K562 (cell line): Measurements from ENCODE around the gene MFAP3. TPM values are rescaled to one million over a fixed set of nuclear protein-coding genes. Genes with fewer than 3 reads are reported as not detected.

ENCODE experiments used
- ATAC-seq: fragments of 200-7000 bp; cut with Tn5 transposase; 3 replicates; pipeline ENCODE4 v1.9.1; 2020; ENCODE audit warnings: moderate library complexity
- BruUV-seq: library from RNA; stranded (reverse); fragments of 400-500 nt; replicated peaks from 2 replicates; lab custom pipeline; 2021; lab: Mats Ljungman, UMichigan
- CTCF ChIA-PET: fragments of 300-600 bp; formaldehyde crosslinking; extraction: SDS; loops from one replicate; lab custom pipeline; 2021; ENCODE audit warnings: low intra/inter-chr PET ratio; lab: Yijun Ruan, JAX
- POLR2A ChIA-PET: fragments of 300-600, 350-650 bp; sonication (Branson Sonifier 250); formaldehyde crosslinking; extraction: SDS; loops from one replicate; lab custom pipeline; 2021; ENCODE audit warnings: antibody characterized with exemption, inconsistent platforms; lab: Yijun Ruan, JAX
- DNase-seq, 4 experiments: peaks; one replicate each; pipeline versions ENCODE4 v3.0.0 to v3.0.0-alpha.2; 2011 to 2018; ENCODE audit warnings: low spot score in 3 of 4, mixed read lengths in 3 of 4; ENCODE audit errors: extremely low read depth in 1 of 4
- FAIRE-seq: peaks from 2 replicates; lab custom pipeline; 2011; peaks lifted over from hg19 to GRCh38; lab: Jason Lieb, UNC
- H2AFZ ChIP-seq: 2 replicates; pipeline ENCODE4 v1.6.0; 2011; ENCODE audit warnings: low read depth, low read length, control low read depth, inconsistent platforms
- H3K27ac ChIP-seq: fragments of 200-600 bp; 3 replicates; pipeline ENCODE4 v1.8.0; 2011; ENCODE audit warnings: low read depth, mild to moderate bottlenecking, control low read depth, inconsistent platforms, low read length, moderate library complexity, mixed read lengths; ENCODE audit errors: extremely low read depth
- H3K27me3 ChIP-seq, 2 experiments: fragments of 300-600 bp in 1 of 2; 2 replicates in 1 of 2; 3 replicates in 1 of 2; pipeline versions ENCODE4 v1.6.0 to v1.8.0; 2011; ENCODE audit warnings: inconsistent platforms in 2 of 2, low read length in 2 of 2, mild to moderate bottlenecking in 1 of 2, mixed read lengths in 1 of 2, moderate library complexity in 1 of 2; ENCODE audit not compliant: control insufficient read depth in 2 of 2, insufficient read depth in 2 of 2
- H3K36me3 ChIP-seq: fragments of 300-600 bp; 3 replicates; pipeline ENCODE4 v1.8.0; 2011; ENCODE audit warnings: mild to moderate bottlenecking, low read length, inconsistent platforms; ENCODE audit not compliant: control insufficient read depth, insufficient read depth
- H3K4me1 ChIP-seq, 2 experiments: fragments of 200-600 bp in 1 of 2; replicated peaks in 1 of 2; 2 replicates in 1 of 2; 3 replicates in 1 of 2; pipeline versions ENCODE4 v1.5.1 to v1.8.0; 2011; ENCODE audit warnings: inconsistent platforms in 2 of 2, low read length in 2 of 2, mild to moderate bottlenecking in 1 of 2, mixed read lengths in 1 of 2, moderate library complexity in 1 of 2; ENCODE audit not compliant: control insufficient read depth in 2 of 2, insufficient read depth in 2 of 2
- H3K4me2 ChIP-seq: 2 replicates; pipeline ENCODE4 v1.6.1; 2011; ENCODE audit warnings: low read length, control low read depth, inconsistent platforms, mixed read lengths; ENCODE audit not compliant: insufficient read depth
- H3K4me3 ChIP-seq: fragments of 200-600 bp; sonication (generic), shearing (Covaris generic); 2 replicates; pipeline ENCODE4 v1.5.1; 2016; ENCODE audit warnings: control low read depth, inconsistent platforms
- H3K79me2 ChIP-seq: fragments of 200-600 bp; 3 replicates; pipeline ENCODE4 v1.8.0; 2011; ENCODE audit warnings: low read length, inconsistent platforms; ENCODE audit not compliant: control insufficient read depth, insufficient read depth
- H3K9ac ChIP-seq, 2 experiments: 2 replicates each; pipeline versions ENCODE4 v1.6.0 to v1.6.1; 2011; ENCODE audit warnings: low read depth in 2 of 2, low read length in 2 of 2, control low read depth in 1 of 2, inconsistent platforms in 1 of 2, mild to moderate bottlenecking in 1 of 2, mixed read lengths in 1 of 2; ENCODE audit not compliant: insufficient read depth in 1 of 2
- H3K9me1 ChIP-seq: one replicate; pipeline ENCODE4 v1.6.0; 2011; ENCODE audit warnings: inconsistent platforms, mild to moderate bottlenecking, low read length, moderate library complexity; ENCODE audit not compliant: control insufficient read depth, insufficient read depth
- H3K9me3 ChIP-seq: replicated peaks from 2 replicates; pipeline ENCODE4 v1.5.1; 2011; ENCODE audit warnings: low read depth, low read length, inconsistent platforms; ENCODE audit not compliant: control insufficient read depth, insufficient read depth
- H4K20me1 ChIP-seq: replicated peaks from 2 replicates; pipeline ENCODE4 v1.6.1; 2011; ENCODE audit warnings: low read length, inconsistent platforms, mixed read lengths; ENCODE audit not compliant: control insufficient read depth, insufficient read depth
- CC2D1A ChIP-seq: fragments of 450-650 bp; IDR thresholded peaks from 2 replicates; pipeline ENCODE4 v1.6.1; 2017; ENCODE audit warnings: mild to moderate bottlenecking
- CHCHD3 ChIP-seq: fragments of 250-450 bp; sonication (Bioruptor Pico); IDR thresholded peaks from 2 replicates; pipeline ENCODE4 v2.1.2; 2022; ENCODE audit warnings: mild to moderate bottlenecking
- CREBBP ChIP-seq: IDR thresholded peaks from one replicate; pipeline ENCODE4 v1.6.1; 2012; ENCODE audit warnings: low read depth, mild to moderate bottlenecking, control low read depth, inconsistent platforms, low read length
- DLX4 ChIP-seq: fragments of 250-450 bp; sonication (Bioruptor Pico); IDR thresholded peaks from 2 replicates; pipeline ENCODE4 v1.6.1; 2021; ENCODE audit warnings: mild to moderate bottlenecking
- HNRNPUL1 ChIP-seq: fragments of 200-400 bp; formaldehyde crosslinking; IDR thresholded peaks from 2 replicates; pipeline ENCODE4 v1.6.1; 2017; ENCODE audit warnings: low read length
- NEUROD1 ChIP-seq: fragments of 150-350 bp; IDR thresholded peaks from 2 replicates; pipeline ENCODE4 v1.6.1; 2014; ENCODE audit warnings: borderline replicate concordance, low read length, low read depth; ENCODE audit not compliant: partially characterized antibody
- POLR3G ChIP-seq: IDR thresholded peaks from 2 replicates; pipeline ENCODE4 v1.6.1; 2011; ENCODE audit not compliant: insufficient read length, insufficient replicate concordance; ENCODE audit errors: extremely low read depth
- PURB ChIP-seq: sonication (generic); formaldehyde crosslinking; IDR thresholded peaks from 2 replicates; pipeline ENCODE4 v1.9.0; 2021; ENCODE audit warnings: low read depth, mild to moderate bottlenecking, missing genetic modification reagents
- SMARCC2 ChIP-seq: fragments of 450-650 bp; IDR thresholded peaks from 2 replicates; pipeline ENCODE4 v1.6.1; 2017; ENCODE audit warnings: antibody characterized with exemption, moderate library complexity, mild to moderate bottlenecking, low read depth
- THRAP3 ChIP-seq: fragments of 450-650 bp; IDR thresholded peaks from 2 replicates; pipeline ENCODE4 v1.6.1; 2016; ENCODE audit warnings: mild to moderate bottlenecking, inconsistent platforms, borderline replicate concordance
- ZBTB34 ChIP-seq: fragments of 250-450 bp; sonication (Bioruptor Pico); IDR thresholded peaks from 2 replicates; pipeline ENCODE4 v1.8.0; 2021; ENCODE audit warnings: mild to moderate bottlenecking, moderate library complexity
- ZNF239 ChIP-seq: fragments of 250-450 bp; sonication (Bioruptor Pico); IDR thresholded peaks from 2 replicates; pipeline ENCODE4 v1.4.0; 2020; ENCODE audit warnings: mild to moderate bottlenecking
- ZZZ3 ChIP-seq: fragments of 450-650 bp; IDR thresholded peaks from 2 replicates; pipeline ENCODE4 v1.6.1; 2016; ENCODE audit warnings: antibody characterized with exemption, mild to moderate bottlenecking, moderate library complexity
- WGBS: fragments of 100-300 bp; shearing (Covaris generic); methylation state at CpG from one replicate; pipeline ENCODE4 v1.1.6; 2016; ENCODE audit warnings: low coverage, mixed read lengths; ENCODE audit not compliant: insufficient coverage; ENCODE audit errors: missing lambda C conversion rate; 5-methylcytosine and 5-hydroxymethylcytosine counted together
- in situ Hi-C: fragments of 300-500 bp; cut with MboI; formaldehyde crosslinking; loops from 4 replicates; pipeline ENCODE4 v1.15.0; 2018; ENCODE audit warnings: inconsistent platforms, mixed read lengths
- intact Hi-C: fragments of 100-400 bp; cut with micrococcal nuclease; formaldehyde crosslinking; loops from 2 replicates; pipeline ENCODE4 v1.14.2; 2022
- polyA plus RNA-seq, 8 experiments: library from polyadenylated mRNA; depleted of rRNA in 4 of 8; stranded (reverse) in 5 of 8; unstranded in 3 of 8; fragments of >200 nt; fragmentation: Nextera tagmentation in 2 of 8; fragmentation: Illumina TruSeq in 1 of 8; extraction: Ambion mirVana in 2 of 8; extraction: Trizol in 1 of 8; gene quantifications; 2 replicates each; pipeline versions ENCODE4 v1.2.1 to v1.2.3, GENCODE V29; 2011 to 2014; ENCODE audit warnings: inconsistent platforms in 1 of 8, missing spikeins in 1 of 8
- total RNA-seq, 7 experiments: library from RNA; depleted of rRNA in 6 of 7; stranded (reverse); fragments of >200 nt in 6 of 7; fragmentation: Illumina TruSeq in 2 of 7; extraction: Trizol in 2 of 7; gene quantifications; 2 replicates each; pipeline versions ENCODE4 v1.2.1 to v1.2.3, GENCODE V29; 2011 to 2021; ENCODE audit warnings: low replicate concordance in 1 of 7

Gene MFAP3
- total and polyA plus RNA-seq, 9 of the 15 experiments (the other 6 are each of a cell fraction or from before 2014, with no cell fraction given): 9.5 to 39.1 (median 20.7) TPM

GRCh38 chr5:154081246-154081645 lies 42.5 kb downstream of the MFAP3 start:
- FAIRE-seq: no peak
- H2AFZ ChIP-seq: no peak overlapping the region
- 0% methylated on average over 2 of the region's 2 CpGs for WGBS
- CTCF ChIA-PET: no interaction called here
- BruUV-seq: no TSS peak
- no peaks in the 10 kb centered on the region for H4K20me1 ChIP-seq
- intact Hi-C loops (no loop called here), in situ Hi-C loops (no loop called here)
- H3K9me1 ChIP-seq: no peaks in the 10 kb centered on the region
- peaks cover 2 to 13% of the 10 kb centered on the region in 2 experiments; a peak in 4 of 5 replicates for H3K27me3 ChIP-seq
- no peak overlapping the region for H3K9ac ChIP-seq
- H3K4me2 ChIP-seq: no peak overlapping the region
- H3K4me1 ChIP-seq: no peaks in the 10 kb centered on the region; a peak in 1 of 5 replicates
- no peak overlapping the region for H3K27ac ChIP-seq
- H3K79me2 ChIP-seq: no peaks in the 10 kb centered on the region
- H3K4me3 ChIP-seq: no peak overlapping the region
- no peaks in the 10 kb centered on the region for H3K36me3 ChIP-seq
- POLR2A ChIA-PET: interaction anchor here (0.6 kb wide), 1 partner anchor 194 kb away, joined by 4 read pairs; no protein-coding TSS in a partner anchor
- peak; percentile 8; the same call in 1 of the 2 replicates for TF ChIP-seq ZNF239 (CRISPR knock-in tag)
- TF ChIP-seq CHCHD3 (CRISPR knock-in tag): no peak
- no peak for TF ChIP-seq PURB (CRISPR knock-in tag)
- H3K9me3 ChIP-seq: no peaks in the 10 kb centered on the region
- no peak for DNase-seq
- ATAC-seq: no peak

- no peaks in the 10 kb centered on the region for H3K36me3 ChIP-seq
- TF ChIP-seq DLX4 (CRISPR knock-in tag) (no peak), CREBBP (no peak), HNRNPUL1 (no peak), ZBTB34 (CRISPR knock-in tag) (no peak), THRAP3 (no peak), NEUROD1 (no peak), POLR3G (no peak), SMARCC2 (no peak), ZZZ3 (no peak), CC2D1A (no peak)
These were observed 45.4 kb downstream of the MFAP3 start for GRCh38 chr5:154084062-154084639.

More at GRCh38 chr5:154084062-154084639, 45.4 kb downstream of the MFAP3 start:
- BruUV-seq: no TSS peak
- ChIA-PET CTCF (no interaction called here), POLR2A (no interaction called here)
- in situ Hi-C loops: no loop called here
- H3K9ac ChIP-seq: no peak overlapping the region
- H3K79me2 ChIP-seq: no peaks in the 10 kb centered on the region
- H2AFZ ChIP-seq: no peak overlapping the region
- no peak overlapping the region for H3K27ac ChIP-seq
- intact Hi-C loops: no loop called here
- ATAC-seq (no peak), DNase-seq (no peak), FAIRE-seq (no peak)
- no peaks in the 10 kb centered on the region for H3K4me1 ChIP-seq
- H4K20me1 ChIP-seq: no peaks in the 10 kb centered on the region
- WGBS: 5% methylated on average over 5 of the region's 5 CpGs
- H3K9me1 ChIP-seq: no peaks in the 10 kb centered on the region
- no peaks in the 10 kb centered on the region for H3K9me3 ChIP-seq
- H3K27me3 ChIP-seq: peaks cover 17 to 24% of the 10 kb centered on the region in 2 experiments
- no peak overlapping the region for H3K4me2 ChIP-seq
- no peak overlapping the region for H3K4me3 ChIP-seq
